Measurements from ENCODE around the gene CHRNB4. TPM values are rescaled to one million over a fixed set of nuclear protein-coding genes. Genes with fewer than 3 reads are reported as not detected.
A peak's percentile ranks its signal among the peaks of the same experiment; 100 is the strongest.
"Not testable (repeated sequence)": the region's sequence is repeated elsewhere in the genome, so short reads cannot be mapped to it uniquely, and the experiment has no call there.

The CHRNB4 gene
- total RNA-seq, 1 experiment from 2014 or later: 0.08 TPM

DNA sequence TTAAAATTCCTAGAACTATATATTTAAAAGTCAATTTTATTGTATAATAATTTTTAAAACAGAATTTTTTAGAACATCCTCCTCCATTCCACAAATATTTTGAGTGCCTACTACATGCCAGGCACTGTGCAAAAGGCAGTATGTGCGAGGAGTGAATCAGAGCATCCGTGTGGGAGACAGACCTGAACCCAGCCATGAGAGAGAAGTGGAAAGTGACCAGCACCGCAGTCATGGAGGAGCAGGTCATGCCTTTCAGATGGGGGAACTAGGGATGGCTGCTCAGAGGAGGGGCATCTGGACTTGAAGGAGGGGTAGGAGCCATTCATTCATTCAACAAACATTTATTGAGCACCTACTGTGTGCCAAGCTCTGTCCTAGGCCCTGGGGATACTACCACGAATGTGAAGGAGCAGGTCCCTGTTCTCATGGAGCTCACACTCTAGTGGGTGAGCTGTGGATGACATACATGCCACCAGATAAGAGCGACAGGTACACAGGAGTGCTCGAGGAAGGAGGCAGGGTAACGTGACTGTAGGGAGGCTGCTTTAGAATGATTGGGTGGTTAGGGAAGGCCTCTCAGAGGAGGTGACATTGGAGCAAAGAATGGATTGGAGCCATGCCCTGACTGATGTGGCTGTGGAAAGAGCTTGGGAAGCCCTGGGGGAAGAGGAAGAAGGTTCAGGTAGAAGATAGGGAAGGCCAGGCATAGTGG, 17.1 kb downstream of the CHRNB4 start:
- in situ Hi-C loops (cut with HindIII; ENCODE audit: low pct_unique_long_range_greater_than_20kb, low sequenced_read_pairs): no loop called here

GRCh38 chr15:78621810-78622402, 19.1 kb downstream of the CHRNB4 start:
- in situ Hi-C loops (cut with HindIII; ENCODE audit: low pct_unique_long_range_greater_than_20kb, low sequenced_read_pairs): no loop called here
- DNase-seq (ENCODE audit: low read depth, low spot score): no peak

More for the DNA sequence above, 17.1 kb downstream of the CHRNB4 start:
- DNase-seq (ENCODE audit: low read depth, low spot score): no peak

DNA sequence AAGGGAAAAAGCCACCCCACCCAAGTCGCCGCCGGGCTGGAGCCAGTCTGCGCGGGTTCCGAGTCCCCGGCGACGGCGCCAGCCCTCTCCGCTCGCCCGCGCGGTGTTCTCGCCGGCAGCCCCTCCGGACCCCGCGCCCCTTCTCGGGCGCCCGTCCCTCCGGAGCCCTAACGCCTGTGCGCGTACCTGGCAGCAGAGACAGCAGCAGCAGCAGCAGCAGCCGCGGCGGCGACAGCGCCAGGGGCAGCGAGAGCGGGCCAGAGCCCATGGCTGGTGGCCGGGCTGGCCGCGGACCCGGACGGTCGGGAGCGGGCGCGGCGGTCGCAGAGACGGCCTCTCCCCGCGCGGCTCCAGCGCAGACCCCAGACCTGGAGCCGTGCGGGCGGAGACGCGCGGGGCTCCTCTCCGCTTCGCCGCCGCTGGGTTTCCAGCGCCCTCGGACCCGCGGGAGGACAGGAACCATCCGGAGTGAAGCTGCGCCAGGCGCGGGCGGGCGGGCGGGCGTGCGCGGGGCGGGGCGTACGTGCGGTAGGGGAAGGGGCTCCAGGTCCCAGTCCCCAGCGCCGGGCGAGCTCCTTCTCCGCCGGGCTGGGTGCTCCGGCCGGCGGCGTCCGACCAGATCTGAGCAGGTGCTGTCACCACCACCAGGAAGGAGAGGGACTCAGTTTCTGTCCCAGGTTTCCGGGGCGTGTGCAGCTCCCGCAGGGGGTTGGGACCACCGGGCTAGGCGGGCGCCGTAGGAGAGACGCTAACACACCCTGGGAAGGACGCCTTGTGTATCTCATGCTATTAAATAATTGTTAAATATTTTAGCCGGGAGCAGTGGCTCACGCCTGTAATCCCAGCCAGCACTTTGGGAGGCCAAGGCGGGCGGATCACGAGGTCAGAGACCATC, 20.2 kb downstream of the CHRNB4 start, which contains the start of gene CHRNA3:
CHRNA3 (minus strand) TSS at position 470 of the 895 bp plus-strand sequence; CDS start at position 268, 202 bp downstream.
- no peak for DNase-seq (ENCODE audit: low read depth, low spot score)
- in situ Hi-C loops (cut with HindIII; ENCODE audit: low pct_unique_long_range_greater_than_20kb, low sequenced_read_pairs): no loop called here

- DNase-seq (ENCODE audit: low read depth, low spot score): peak; percentile 22
- in situ Hi-C loops (cut with HindIII; ENCODE audit: low pct_unique_long_range_greater_than_20kb, low sequenced_read_pairs): no loop called here
Observed at GRCh38 chr15:78620021-78620526, 20.9 kb downstream of the CHRNB4 start.

DNA sequence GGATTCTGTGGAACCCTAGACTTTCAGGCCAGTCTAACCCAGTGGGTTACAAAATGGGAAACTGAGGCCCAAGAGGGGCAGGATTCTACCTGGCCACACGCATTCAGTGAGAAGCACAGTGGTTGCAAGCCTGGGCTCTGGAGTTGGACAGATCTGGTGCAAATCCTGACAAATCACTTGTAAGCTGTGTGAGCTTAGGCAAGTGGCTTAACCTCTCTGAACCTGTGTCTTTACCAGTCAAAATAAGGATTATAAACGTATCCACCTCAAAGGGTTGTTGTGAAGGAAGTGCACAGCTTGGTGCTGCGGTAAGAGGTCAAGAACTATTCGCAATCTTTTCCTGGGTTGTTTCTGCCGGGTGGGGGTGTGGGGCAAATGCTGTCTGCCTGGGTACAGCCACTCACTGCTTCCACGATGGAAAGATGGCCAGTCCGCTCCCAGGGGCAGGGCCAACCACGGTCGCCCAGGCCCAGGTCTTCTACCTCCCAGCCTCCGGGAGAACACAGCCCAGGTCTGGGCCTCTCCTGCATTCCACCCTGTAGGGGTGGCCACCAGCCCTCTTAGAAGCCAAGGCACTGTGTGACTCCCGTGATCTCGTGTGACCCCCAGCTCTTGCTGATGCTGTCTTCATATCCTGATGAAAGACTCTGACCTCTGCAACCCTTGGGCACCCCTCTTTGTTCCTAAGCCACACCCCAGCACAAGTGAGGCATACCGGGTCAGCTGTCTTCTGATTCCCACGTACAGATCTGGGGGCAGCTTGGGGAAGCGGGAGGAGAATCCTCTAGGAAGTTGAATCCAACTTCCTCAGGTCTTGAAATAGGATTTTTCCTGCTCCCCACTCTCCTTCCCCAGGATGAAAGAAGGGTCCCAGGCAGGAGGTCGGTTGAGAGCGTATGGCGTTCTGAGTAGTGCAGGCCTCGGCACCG, 21.7 kb downstream of the CHRNB4 start:
- DNase-seq (ENCODE audit: low read depth, low spot score): no peak
- in situ Hi-C loops (cut with HindIII; ENCODE audit: low pct_unique_long_range_greater_than_20kb, low sequenced_read_pairs): no loop called here

DNA sequence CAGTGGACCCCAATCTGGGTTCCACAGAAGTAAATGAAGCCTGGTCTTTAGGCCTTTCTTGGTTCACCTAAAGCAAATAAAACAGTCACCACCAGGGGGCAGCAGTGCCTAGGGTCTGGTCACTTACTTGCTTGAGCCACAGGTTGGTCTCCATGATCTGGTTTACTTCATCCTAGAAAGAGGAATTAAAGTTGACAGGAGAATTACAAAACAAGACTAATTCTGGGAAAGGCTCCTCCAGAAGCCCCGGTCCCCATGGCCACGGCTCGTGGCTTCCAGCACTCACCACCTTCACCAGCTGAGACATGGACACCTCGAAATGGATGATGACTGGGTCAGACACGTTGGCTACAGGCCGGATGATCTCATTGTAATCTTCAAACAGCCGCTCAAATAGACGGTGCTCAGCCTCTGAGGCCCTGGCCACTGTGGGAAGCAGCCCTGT, 22.5 kb downstream of the CHRNB4 start:
- DNase-seq (ENCODE audit: low read depth, low spot score): peak; percentile 88
- in situ Hi-C loops (cut with HindIII; ENCODE audit: low pct_unique_long_range_greater_than_20kb, low sequenced_read_pairs): no loop called here

DNA sequence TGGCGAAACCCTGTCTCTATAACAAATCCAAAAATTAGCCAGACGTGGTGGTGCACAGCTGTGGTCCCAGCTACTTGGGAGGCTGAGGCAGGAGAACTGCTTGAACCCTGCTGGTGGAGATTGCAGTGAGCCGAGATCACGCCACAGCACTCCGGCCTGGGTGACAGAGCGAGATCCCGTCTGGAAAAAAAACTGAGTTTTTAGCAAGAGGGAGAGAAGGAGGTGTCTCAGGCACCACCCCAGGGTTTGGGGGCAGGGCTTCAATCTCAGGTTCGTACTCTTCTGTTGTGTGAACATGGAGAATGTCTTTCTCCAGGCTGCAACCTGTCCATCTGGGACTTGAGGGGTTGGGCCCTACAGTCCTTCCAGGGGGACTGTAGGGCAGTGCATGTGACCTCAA, 22.9 kb downstream of the CHRNB4 start:
- in situ Hi-C loops (cut with HindIII; ENCODE audit: low pct_unique_long_range_greater_than_20kb, low sequenced_read_pairs): no loop called here
- DNase-seq (ENCODE audit: low read depth, low spot score): no peak

GRCh38 chr15:78617516-78617915, 23.5 kb downstream of the CHRNB4 start:
- no peak for DNase-seq (ENCODE audit: low read depth, low spot score)
- in situ Hi-C loops (cut with HindIII; ENCODE audit: low pct_unique_long_range_greater_than_20kb, low sequenced_read_pairs): no loop called here

GRCh38 chr15:78617076-78617475, 23.9 kb downstream of the CHRNB4 start:
- no peak for DNase-seq (ENCODE audit: low read depth, low spot score)
- in situ Hi-C loops (cut with HindIII; ENCODE audit: low pct_unique_long_range_greater_than_20kb, low sequenced_read_pairs): no loop called here

DNA sequence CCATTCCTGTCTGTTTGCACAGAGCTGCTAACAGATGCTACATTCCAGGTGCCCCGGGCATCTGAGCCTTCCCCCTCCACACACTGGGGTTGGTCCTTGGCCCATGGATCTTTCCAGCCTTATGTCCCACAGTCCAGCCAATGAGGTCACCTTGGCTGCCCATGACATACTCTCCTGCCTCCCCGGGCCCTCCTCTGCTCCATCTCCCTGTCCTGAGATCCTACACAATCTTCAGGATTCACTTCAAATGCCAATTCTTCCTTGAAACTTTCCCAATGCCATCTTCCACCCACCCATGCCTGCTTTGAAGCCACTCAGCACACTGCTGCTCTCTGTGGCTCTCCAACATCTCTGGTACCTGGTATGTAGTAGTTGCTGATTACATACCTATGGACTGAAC, 24.5 kb downstream of the CHRNB4 start:
- in situ Hi-C loops (cut with HindIII; ENCODE audit: low pct_unique_long_range_greater_than_20kb, low sequenced_read_pairs): no loop called here

DNA sequence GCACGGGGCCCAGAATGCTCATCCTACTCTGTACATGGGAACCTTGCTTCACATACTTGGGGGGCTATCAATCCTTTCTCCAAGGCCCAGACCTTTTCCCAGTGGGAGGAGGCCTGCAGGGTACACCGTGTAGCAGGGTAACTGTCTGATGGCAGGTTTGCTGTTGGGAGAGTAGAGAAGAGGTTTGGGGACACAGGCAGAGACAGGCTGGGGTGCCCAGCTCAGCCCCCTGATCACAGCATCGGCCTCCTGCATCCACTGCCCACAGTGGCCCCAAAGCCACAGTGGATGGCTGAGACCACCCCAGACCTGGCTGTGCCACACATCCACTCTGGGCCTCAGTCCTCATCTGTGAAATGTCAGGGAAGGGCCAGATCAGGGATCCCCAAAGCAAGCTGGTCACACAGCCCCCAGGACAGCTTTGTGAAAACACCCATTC, 25.8 kb downstream of the CHRNB4 start:
- in situ Hi-C loops (cut with HindIII; ENCODE audit: low pct_unique_long_range_greater_than_20kb, low sequenced_read_pairs): no loop called here
- no peak for DNase-seq (ENCODE audit: low read depth, low spot score)

More for the DNA sequence above, 24.5 kb downstream of the CHRNB4 start:
- no peak for DNase-seq (ENCODE audit: low read depth, low spot score)

- DNase-seq (ENCODE audit: low read depth, low spot score): no peak
- in situ Hi-C loops (cut with HindIII; ENCODE audit: low pct_unique_long_range_greater_than_20kb, low sequenced_read_pairs): no loop called here
Observed at GRCh38 chr15:78614021-78614420, 27.0 kb downstream of the CHRNB4 start.

- DNase-seq (ENCODE audit: low read depth, low spot score); in situ Hi-C loops (cut with HindIII; ENCODE audit: low pct_unique_long_range_greater_than_20kb, low sequenced_read_pairs): not testable (repeated sequence)
Observed at GRCh38 chr15:78609551-78609950, 31.5 kb downstream of the CHRNB4 start.

DNA sequence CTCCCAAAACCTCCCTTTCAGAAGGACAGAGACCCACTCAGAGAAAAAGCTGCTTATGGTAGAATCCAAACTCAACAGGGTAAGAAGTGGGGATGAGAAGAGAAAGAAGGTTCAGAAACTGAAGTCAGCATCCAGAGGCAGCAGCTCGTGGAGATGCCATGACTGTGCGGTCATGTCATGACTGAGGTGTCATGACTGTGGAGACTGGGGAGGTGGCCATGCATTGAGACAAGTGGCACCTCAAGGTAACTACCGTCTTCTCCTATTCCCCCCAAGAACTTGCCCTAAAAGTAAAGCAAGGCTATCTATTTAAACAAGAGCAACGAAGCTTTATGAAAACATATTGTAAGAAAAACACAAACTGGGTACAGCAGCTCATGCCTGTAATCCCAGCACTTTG, 35.3 kb downstream of the CHRNB4 start:
- in situ Hi-C loops (cut with HindIII; ENCODE audit: low pct_unique_long_range_greater_than_20kb, low sequenced_read_pairs): no loop called here

DNA sequence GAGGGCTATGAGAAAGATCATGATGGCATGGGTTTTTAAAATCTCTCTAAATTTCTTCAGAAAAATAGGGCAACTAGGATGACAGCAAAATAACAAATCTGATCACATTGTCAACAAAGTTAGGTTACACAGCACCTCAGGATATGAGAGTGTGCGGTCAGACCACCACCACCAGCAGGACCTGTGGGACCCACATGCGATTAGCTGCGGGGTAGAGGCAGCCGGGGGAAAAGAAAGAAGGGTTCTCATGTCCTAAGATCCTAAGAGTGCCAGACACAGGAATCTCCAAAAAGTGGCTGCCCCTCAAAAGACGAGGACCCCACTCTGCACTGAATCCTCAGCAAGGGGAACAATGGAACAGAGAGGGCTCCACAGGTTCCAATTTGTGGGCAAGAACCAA, 35.8 kb downstream of the CHRNB4 start:
- in situ Hi-C loops (cut with HindIII; ENCODE audit: low pct_unique_long_range_greater_than_20kb, low sequenced_read_pairs): no loop called here

More for the DNA sequence above, 35.3 kb downstream of the CHRNB4 start:
- DNase-seq (ENCODE audit: low read depth, low spot score): no peak

DNA sequence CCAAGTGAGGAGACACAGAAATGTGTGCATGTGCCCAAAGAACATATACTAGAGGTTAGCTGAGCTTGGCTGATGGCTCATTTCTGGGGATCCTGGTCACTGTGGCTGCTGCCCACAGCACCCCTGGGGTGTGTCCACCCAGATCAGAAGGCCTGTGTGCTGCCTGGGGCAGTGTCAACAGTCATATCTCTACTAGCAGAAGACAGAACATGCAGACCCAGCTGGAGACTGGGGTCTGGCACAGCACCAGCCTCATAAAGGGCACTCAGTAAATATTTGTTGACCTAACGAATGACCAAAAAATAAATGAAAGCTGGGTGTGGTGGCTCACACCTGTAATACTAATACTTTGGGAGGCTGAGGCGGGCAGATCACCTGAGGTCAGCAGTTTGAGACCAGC, 36.6 kb downstream of the CHRNB4 start:
- no peak for DNase-seq (ENCODE audit: low read depth, low spot score)
- in situ Hi-C loops (cut with HindIII; ENCODE audit: low pct_unique_long_range_greater_than_20kb, low sequenced_read_pairs): no loop called here

More for the DNA sequence above, 35.8 kb downstream of the CHRNB4 start:
- no peak for DNase-seq (ENCODE audit: low read depth, low spot score)

GRCh38 chr15:78603467-78603866, 37.5 kb downstream of the CHRNB4 start:
- DNase-seq (ENCODE audit: low read depth, low spot score): no peak
- in situ Hi-C loops (cut with HindIII; ENCODE audit: low pct_unique_long_range_greater_than_20kb, low sequenced_read_pairs): no loop called here
